Heart right ventricle (tissue), 16 donors: Measurements from ENCODE around the gene STARD3NL. TPM values are rescaled to one million over a fixed set of nuclear protein-coding genes. Genes with fewer than 3 reads are reported as not detected.
A peak's percentile ranks its signal among the peaks of the same experiment; 100 is the strongest.
"Not testable (repeated sequence)": the region's sequence is repeated elsewhere in the genome, so short reads cannot be mapped to it uniquely, and the experiment has no call there.

Source experiments
- ATAC-seq, 8 donors: fragments of 200-7000 bp; cut with Tn5 transposase; one replicate each; pipeline ENCODE4 v1.9.1; 2020; ENCODE audit warnings: mild to moderate bottlenecking in 8 of 8, moderate library complexity in 8 of 8, moderate number of reproducible peaks in 1 of 8
- DNase-seq, 2 donors: peaks; one replicate each; pipeline ENCODE4 v3.0.0-alpha.2; 2020
- H3K27ac ChIP-seq, 10 donors: fragments of 200-600 bp; sonication (generic) in 2 of 10; one replicate each; pipeline versions ENCODE4 v1.5.0 to v1.8.0; 2020 to 2022; ENCODE audit warnings: mild to moderate bottlenecking in 3 of 10
- H3K27me3 ChIP-seq, 7 donors: fragments of 200-600 bp; one replicate each; pipeline ENCODE4 v1.8.0; 2021 to 2022; ENCODE audit warnings: mild to moderate bottlenecking in 2 of 7
- H3K36me3 ChIP-seq, 9 donors: fragments of 200-600 bp; sonication (generic) in 1 of 9; one replicate each; pipeline versions ENCODE4 v1.5.0 to v1.8.0; 2020 to 2022; ENCODE audit warnings: mild to moderate bottlenecking in 2 of 9
- H3K4me1 ChIP-seq, 9 donors: fragments of 200-600 bp; sonication (generic) in 1 of 9; one replicate each; pipeline versions ENCODE4 v1.5.0 to v1.8.0; 2020 to 2022; ENCODE audit warnings: mild to moderate bottlenecking in 4 of 9
- H3K4me3 ChIP-seq, 10 donors: fragments of 200-600 bp; sonication (generic) in 2 of 10; one replicate each; pipeline versions ENCODE4 v1.5.0 to v1.8.0; 2020 to 2022; ENCODE audit warnings: mild to moderate bottlenecking in 7 of 10, moderate library complexity in 2 of 10
- H3K9me3 ChIP-seq, 11 donors: fragments of 200-600 bp in 10 of 11; sonication (generic) in 2 of 11; one replicate each; pipeline versions ENCODE4 v1.5.0 to v1.8.0; 2013 to 2022; ENCODE audit warnings: mild to moderate bottlenecking in 2 of 11, control low read depth in 1 of 11, moderate library complexity in 1 of 11
- CTCF ChIP-seq, 9 donors: fragments of 200-600 bp; sonication (generic) in 2 of 9; IDR thresholded peaks; one replicate each; pipeline versions ENCODE4 v1.5.0 to v1.8.0; 2021 to 2022; ENCODE audit warnings: antibody characterized with exemption in 9 of 9, mild to moderate bottlenecking in 5 of 9, moderate library complexity in 1 of 9
- WGBS, 2 donors: extraction: QIAGEN DNeasy Blood & Tissue Kit; methylation state at CpG; one replicate each; pipeline ENCODE4 v1.1.7; 2013; ENCODE audit warnings: inconsistent platforms in 1 of 2; 5-methylcytosine and 5-hydroxymethylcytosine counted together
- intact Hi-C, 10 donors: fragments of 100-400 bp; cut with DNase I; formaldehyde crosslinking; loops; one replicate each; pipeline versions ENCODE4 v1.11.1 to v1.14.2; 2022
- polyA plus RNA-seq, 2 donors: library from polyadenylated mRNA; stranded (reverse); fragments of 200-250 nt; gene quantifications; one replicate each; pipeline ENCODE4 v1.2.3, GENCODE V29; 2013
- total RNA-seq, 10 donors: library from RNA; stranded (reverse); fragmentation: NEBNext Ultra II Directional in 3 of 10; extraction: Animal tissue kit (Norgen Biotek cat#: 25700) in 3 of 10; gene quantifications; one replicate each; pipeline versions ENCODE4 v1.2.1 to v1.2.4, GENCODE V29; 2021 to 2023
- donor health status: Arrhythmogenic right ventricular cardiomyopathy.
- donor health status: ischemic (EF 13 %, LVEDD 7.1; RV severe dilation, severe dysfunction).
- donor health status: healthy with polysubstance abuse.
- donor health status: DM: no; HTN: yes; CAD: no.
- donor health status: DM: no; HTN: no; CAD: no.
- donor health status: ischemic (EF 25% LVEDD 6.9; RV normal size, moderate dysfunction).
- donor health status: ischemic (EF 25% LVEDD 5.7; RV mildly dilated, moderate dysfunction).
- donor health status: healthy.
- donor health status: DM: yes; HTN: yes; CAD: no.
- donor health status: Ischemic cardiomyopathy.
- donor health status: ischemic (EF 35%, LVEDD 5.7; RV mildly dilated, moderate dysfunction).
- donor health status: nonischemic (EF 11% LVEDD 7.7; RV severe dilation, severe dysfunction).
- donor health status: DM: yes; HTN: yes; CAD: no.
- donor health status: PGD.
- donor health status: ischemic (EF 29% LVEDD 5.4; RV normal size, mild dysfunction).
- donor health status: nonischemic (EF 23%, LVEDD 6.1; RV moderate dilation, normal function).

The STARD3NL gene
- total and polyA plus RNA-seq, 12 donors, result 11.9 to 29.3 (median 24.1) TPM

GRCh38 chr7:38241071-38241470 lies 63.0 kb downstream of the STARD3NL start:
- H3K27ac ChIP-seq, result peak overlapping the region in 1 of 10 donors; percentile 10
- no peak overlapping the region for H3K4me3 ChIP-seq
- ATAC-seq, result no peak
- H3K36me3 ChIP-seq, result no peaks in the 10 kb centered on the region
- intact Hi-C loops, result no loop called here
- no peak for TF ChIP-seq CTCF (IDR thresholded peaks at IDR 0.05)
- no peaks in the 10 kb centered on the region for H3K9me3 ChIP-seq
- 81 to 83% methylated on average over 3 of the region's 3 CpGs for WGBS, 2 donors
- no peak for DNase-seq
- peaks cover 0 to 8% (median 0%) of the 10 kb centered on the region in 9 donors for H3K4me1 ChIP-seq
- H3K27me3 ChIP-seq, result no peaks in the 10 kb centered on the region

GRCh38 chr7:38242814-38243213 lies 64.8 kb downstream of the STARD3NL start:
- Histone ChIP-seq H3K4me3 (no peak overlapping the region), H3K4me1 (no peaks in the 10 kb centered on the region), H3K27ac (no peak overlapping the region), H3K36me3 (no peaks in the 10 kb centered on the region), H3K9me3 (no peaks in the 10 kb centered on the region), H3K27me3 (no peaks in the 10 kb centered on the region)
- 89 to 94% methylated on average over 6 of the region's 6 CpGs for WGBS, 2 donors
- TF ChIP-seq CTCF (IDR thresholded peaks at IDR 0.05), result no peak
- intact Hi-C loops, result no loop called here
- DNase-seq (no peak), ATAC-seq (no peak)

- H3K4me3 ChIP-seq, intact Hi-C loops, H3K9me3 ChIP-seq, H3K27me3 ChIP-seq, H3K4me1 ChIP-seq, H3K36me3 ChIP-seq, DNase-seq: not testable (repeated sequence)
- 64 to 73% methylated on average over 5 of the region's 5 CpGs for WGBS, 2 donors
- peak in 2 of 8 donors; percentile 28 to 31 for ATAC-seq
- peak overlapping the region in 1 of 10 donors; percentile 36 for H3K27ac ChIP-seq
These were observed 65.3 kb downstream of the STARD3NL start for GRCh38 chr7:38243345-38243744.

- no peak overlapping the region for H3K27ac ChIP-seq
- ATAC-seq (no peak), DNase-seq (no peak)
- no peak for TF ChIP-seq CTCF (IDR thresholded peaks at IDR 0.05)
- intact Hi-C loops, result no loop called here
- H3K36me3 ChIP-seq, result no peaks in the 10 kb centered on the region
- no peaks in the 10 kb centered on the region for H3K4me1 ChIP-seq
- WGBS, 2 donors, result 77 to 78% methylated on average over 14 of the region's 14 CpGs
- H3K4me3 ChIP-seq, result no peak overlapping the region
- H3K9me3 ChIP-seq, result no peaks in the 10 kb centered on the region
- H3K27me3 ChIP-seq, result no peaks in the 10 kb centered on the region
These were observed 66.5 kb downstream of the STARD3NL start for GRCh38 chr7:38244516-38244915.

- H3K27me3 ChIP-seq, result no peaks in the 10 kb centered on the region
- H3K27ac ChIP-seq, result no peak overlapping the region
- DNase-seq (no peak), ATAC-seq (no peak)
- no peaks in the 10 kb centered on the region for H3K36me3 ChIP-seq
- no peaks in the 10 kb centered on the region for H3K9me3 ChIP-seq
- whole genome bisulfite sequencing, 2 donors, result 62 to 70% methylated on average over 3 of the region's 3 CpGs
- intact Hi-C loops, result no loop called here
- no peaks in the 10 kb centered on the region for H3K4me1 ChIP-seq
- no peak overlapping the region for H3K4me3 ChIP-seq
- TF ChIP-seq CTCF (IDR thresholded peaks at IDR 0.05), result no peak
These were observed 67.4 kb downstream of the STARD3NL start for GRCh38 chr7:38245409-38245977.
